A549 (cell line): ENCODE data around the gene AIMP1. TPM values are rescaled to one million over a fixed set of nuclear protein-coding genes. Genes with fewer than 3 reads are reported as not detected.

Experiments used
- ATAC-seq, 2 experiments: fragments of 200-7000 bp in 1 of 2; fragments of >200 bp in 1 of 2; cut with Nextera tagmentation in 1 of 2; cut with Tn5 transposase in 1 of 2; 3 replicates each; pipeline versions ENCODE4 v1.8.0 to v1.9.1; 2018 to 2020; ENCODE audit warnings: mild to moderate bottlenecking in 1 of 2, moderate library complexity in 1 of 2
- CTCF ChIA-PET: fragments of 300-600 bp; sonication (Branson Sonifier 250); formaldehyde crosslinking; extraction: SDS; loops from one replicate; lab custom pipeline; 2021; ENCODE audit warnings: antibody characterized with exemption, inconsistent platforms; lab: Yijun Ruan, JAX
- POLR2A ChIA-PET: fragments of 350-600 bp; formaldehyde crosslinking; extraction: SDS; loops from one replicate; lab custom pipeline; 2021; ENCODE audit warnings: antibody characterized with exemption, inconsistent platforms; lab: Yijun Ruan, JAX
- DNase-seq, 2 experiments: peaks; one replicate each; pipeline versions ENCODE4 v3.0.0 to v3.0.0-alpha.2; 2011 to 2016; ENCODE audit warnings: low read depth in 1 of 2, low spot score in 1 of 2
- FAIRE-seq: peaks from 2 replicates; lab custom pipeline; 2011; peaks lifted over from hg19 to GRCh38; lab: Jason Lieb, UNC
- H3K27ac ChIP-seq, 2 experiments: fragments of >200 bp; sonication (Bioruptor Twin); formaldehyde crosslinking; 3 replicates each; pipeline ENCODE4 v1.5.1; 2016 to 2017
- H3K4me1 ChIP-seq: fragments of >200 bp; sonication (Bioruptor Twin); formaldehyde crosslinking; 3 replicates; pipeline ENCODE4 v1.6.1; 2016
- H3K4me2 ChIP-seq: fragments of >200 bp; sonication (Bioruptor Twin); formaldehyde crosslinking; 3 replicates; pipeline ENCODE4 v1.6.1; 2016
- H3K4me3 ChIP-seq: fragments of >200 bp; sonication (Bioruptor Twin); formaldehyde crosslinking; 3 replicates; pipeline ENCODE4 v1.5.1; 2016
- H3K9me3 ChIP-seq: fragments of >200 bp; sonication (Bioruptor Twin); formaldehyde crosslinking; 3 replicates; pipeline ENCODE4 v1.6.1; 2016
- ATOH8 ChIP-seq: fragments of 250-450 bp; sonication (Bioruptor Pico); IDR thresholded peaks from 2 replicates; pipeline ENCODE4 v1.5.0; 2020; ENCODE audit warnings: low read depth, mild to moderate bottlenecking, moderate library complexity
- BCL3 ChIP-seq: fragments of >200 bp; sonication (Bioruptor Twin); formaldehyde crosslinking; IDR thresholded peaks from 3 replicates; pipeline ENCODE4 v1.6.1; 2016
- CBX2 ChIP-seq: fragments of 200-600 bp; sonication (generic); IDR thresholded peaks from 2 replicates; pipeline ENCODE4 v1.6.1; 2016; ENCODE audit warnings: low read depth, mild to moderate bottlenecking, borderline replicate concordance
- CHD2 ChIP-seq: fragments of 150-350 bp; IDR thresholded peaks from 2 replicates; pipeline ENCODE4 v1.6.1; 2014; ENCODE audit warnings: low read length; ENCODE audit not compliant: partially characterized antibody
- CHD4 ChIP-seq: fragments of 200-600 bp; sonication (generic); IDR thresholded peaks from 2 replicates; pipeline ENCODE4 v1.6.1; 2016; ENCODE audit warnings: antibody characterized with exemption, mild to moderate bottlenecking, borderline replicate concordance
- CTCF ChIP-seq: fragments of >200 bp; sonication (Bioruptor Twin); formaldehyde crosslinking; IDR thresholded peaks from 3 replicates; pipeline ENCODE4 v1.5.1; 2016
- E2F6 ChIP-seq: IDR thresholded peaks from 2 replicates; pipeline ENCODE4 v1.6.1; 2012; ENCODE audit warnings: low read depth, borderline replicate concordance
- EHF ChIP-seq: fragments of 250-450 bp; sonication (Bioruptor Pico); IDR thresholded peaks from 2 replicates; pipeline ENCODE4 v1.5.0; 2020; ENCODE audit warnings: mild to moderate bottlenecking
- ESRRA ChIP-seq: fragments of 150-350 bp; IDR thresholded peaks from 2 replicates; pipeline ENCODE4 v1.6.1; 2014; ENCODE audit warnings: mild to moderate bottlenecking, low read length, borderline replicate concordance
- FOSL2 ChIP-seq, 2 experiments: fragments of 450-650 bp in 1 of 2; fragments of >200 bp in 1 of 2; sonication (Bioruptor Twin) in 1 of 2; formaldehyde crosslinking; IDR thresholded peaks; 2 replicates each; pipeline versions ENCODE4 v1.5.0 to v1.6.1; 2016 to 2020; ENCODE audit warnings: mild to moderate bottlenecking in 1 of 2, moderate library complexity in 1 of 2
- FOXS1 ChIP-seq: fragments of 250-450 bp; sonication (Bioruptor Pico); IDR thresholded peaks from 2 replicates; pipeline ENCODE4 v1.5.0; 2020; ENCODE audit warnings: mild to moderate bottlenecking, moderate library complexity
- HDAC2 ChIP-seq: fragments of 200-600 bp; sonication (generic); IDR thresholded peaks from 2 replicates; pipeline ENCODE4 v1.6.1; 2016
- HOXB13 ChIP-seq: fragments of 250-450 bp; sonication (Bioruptor Pico); IDR thresholded peaks from 2 replicates; pipeline ENCODE4 v1.5.0; 2020; ENCODE audit warnings: low read depth, mild to moderate bottlenecking, moderate library complexity
- HOXB5 ChIP-seq: fragments of 250-450 bp; sonication (Bioruptor Pico); IDR thresholded peaks from 2 replicates; pipeline ENCODE4 v1.5.0; 2020; ENCODE audit warnings: mild to moderate bottlenecking, moderate library complexity
- JUN ChIP-seq, 2 experiments: fragments of >200 bp; sonication (Bioruptor Twin); formaldehyde crosslinking; IDR thresholded peaks; 2 replicates in 1 of 2; 3 replicates in 1 of 2; pipeline ENCODE4 v1.6.1; 2016 to 2017
- JUNB ChIP-seq: fragments of >200 bp; sonication (Bioruptor Twin); formaldehyde crosslinking; IDR thresholded peaks from 2 replicates; pipeline ENCODE4 v1.6.1; 2016
- KDM1A ChIP-seq: fragments of 200-600 bp; sonication (generic); IDR thresholded peaks from 2 replicates; pipeline ENCODE4 v1.6.1; 2016; ENCODE audit warnings: low read depth, mild to moderate bottlenecking
- MAFK ChIP-seq: fragments of 450-650 bp; IDR thresholded peaks from 2 replicates; pipeline ENCODE4 v1.6.1; 2014; ENCODE audit not compliant: partially characterized antibody
- MAZ ChIP-seq: fragments of 150-350 bp; IDR thresholded peaks from 2 replicates; pipeline ENCODE4 v1.6.1; 2014; ENCODE audit warnings: antibody characterized with exemption, low read depth, low read length, borderline replicate concordance
- NR3C1 ChIP-seq: fragments of >200 bp; sonication (Bioruptor Twin); formaldehyde crosslinking; IDR thresholded peaks from 3 replicates; pipeline ENCODE4 v1.6.1; 2017
- POLR2AphosphoS2 ChIP-seq: conservative IDR thresholded peaks from 2 replicates; pipeline ENCODE4 v1.6.1; 2012; ENCODE audit warnings: low read length, improper control_type of control experiment, inconsistent platforms
- RARB ChIP-seq: fragments of 250-450 bp; sonication (Bioruptor Pico); IDR thresholded peaks from 2 replicates; pipeline ENCODE4 v1.8.0; 2021; ENCODE audit warnings: mild to moderate bottlenecking, moderate library complexity
- RCOR1 ChIP-seq: fragments of 150-350 bp; IDR thresholded peaks from 2 replicates; pipeline ENCODE4 v1.6.1; 2014; ENCODE audit warnings: antibody characterized with exemption, low read length, low read depth
- RNF2 ChIP-seq: fragments of 200-600 bp; sonication (generic); IDR thresholded peaks from 2 replicates; pipeline ENCODE4 v1.6.1; 2016; ENCODE audit warnings: low read depth, mild to moderate bottlenecking, antibody characterized with exemption, moderate library complexity, borderline replicate concordance
- SREBF2 ChIP-seq: fragments of 450-650 bp; IDR thresholded peaks from 2 replicates; pipeline ENCODE4 v1.6.1; 2014; ENCODE audit warnings: mild to moderate bottlenecking, moderate library complexity
- TFCP2L1 ChIP-seq: fragments of 250-450 bp; sonication (Bioruptor Pico); IDR thresholded peaks from 2 replicates; pipeline ENCODE4 v1.5.0; 2021; ENCODE audit warnings: mild to moderate bottlenecking
- TP53 ChIP-seq: fragments of 250-450 bp; sonication (Bioruptor Pico); IDR thresholded peaks from 2 replicates; pipeline ENCODE4 v1.5.0; 2021; ENCODE audit warnings: mild to moderate bottlenecking, moderate library complexity
- ZNF302 ChIP-seq: fragments of 250-450 bp; sonication (Bioruptor Pico); IDR thresholded peaks from 2 replicates; pipeline ENCODE4 v1.9.0; 2021; ENCODE audit warnings: inconsistent platforms, mild to moderate bottlenecking, moderate library complexity
- WGBS: methylation state at CpG from one replicate; pipeline ENCODE4 v1.1.6; 2017; ENCODE audit errors: missing lambda C conversion rate; 5-methylcytosine and 5-hydroxymethylcytosine counted together
- polyA plus RNA-seq, 4 experiments: library from polyadenylated mRNA; depleted of rRNA in 3 of 4; stranded (reverse); fragments of >200 nt; fragmentation: RNase III in 1 of 4; extraction: RNeasy Plus Mini Kit Qiagen cat#74134 plus additional on column Dnase treatment in 1 of 4; gene quantifications; 2 replicates in 3 of 4; 3 replicates in 1 of 4; pipeline ENCODE4 v1.2.3, GENCODE V29; 2011 to 2017

The AIMP1 gene
- polyA plus RNA-seq, 2 of the 4 experiments (the other 2 are of a cell fraction): 35.6 to 70.7 TPM

- H3K27ac ChIP-seq: no peak overlapping the region
- peaks cover 6% of the 10 kb centered on the region for H3K4me1 ChIP-seq
- no peak for TF ChIP-seq HOXB13 (CRISPR knock-in tag)
- no peak for TF ChIP-seq EHF (CRISPR knock-in tag)
- TF ChIP-seq ATOH8 (CRISPR knock-in tag): no peak
- TF ChIP-seq FOSL2 (IDR thresholded peaks at IDR 0.05): no peak
- no peak for TF ChIP-seq FOSL2 (CRISPR knock-in tag; IDR thresholded peaks at IDR 0.05)
- TF ChIP-seq TP53: no peak
- no peak for TF ChIP-seq CTCF
- no peak for TF ChIP-seq MAFK
- TF ChIP-seq SREBF2: no peak
- TF ChIP-seq CHD2: no peak
- no peak for TF ChIP-seq NR3C1
- TF ChIP-seq KDM1A: no peak
- TF ChIP-seq E2F6: no peak
- H3K4me2 ChIP-seq: no peak overlapping the region
- CTCF ChIA-PET: no interaction called here
- POLR2A ChIA-PET: no interaction called here
- no peak for FAIRE-seq
- WGBS: 78% methylated on average over 2 of the region's 2 CpGs
- no peak for DNase-seq
- ATAC-seq: no peak
- H3K4me3 ChIP-seq: no peak overlapping the region
- H3K9me3 ChIP-seq: no peaks in the 10 kb centered on the region
Observed at GRCh38 chr4:106269711-106270110, 46.6 kb upstream of the AIMP1 start.

- H3K4me3 ChIP-seq: no peak overlapping the region
- FAIRE-seq: no peak
- H3K9me3 ChIP-seq: no peaks in the 10 kb centered on the region
- CTCF ChIA-PET: no interaction called here
- WGBS: 89% methylated on average over 1 of the region's 1 CpG
- no peak for TF ChIP-seq ZNF302 (CRISPR knock-in tag)
- TF ChIP-seq TP53: no peak
- no peak for TF ChIP-seq CBX2
- no peak for TF ChIP-seq HOXB5
- TF ChIP-seq RNF2: no peak
- TF ChIP-seq MAFK: no peak
- TF ChIP-seq ESRRA: no peak
- no peak for ATAC-seq
- POLR2A ChIA-PET: no interaction called here
- no peaks in the 10 kb centered on the region for H3K4me1 ChIP-seq
- no peak for DNase-seq
- no peak overlapping the region for H3K4me2 ChIP-seq
- no peak overlapping the region for H3K27ac ChIP-seq
Observed at GRCh38 chr4:106270736-106271135, 45.6 kb upstream of the AIMP1 start.

GRCh38 chr4:106273831-106274230, 42.5 kb upstream of the AIMP1 start:
- no peak overlapping the region for H3K4me3 ChIP-seq
- CTCF ChIA-PET: interaction anchor here (0.6 kb wide), 1 partner anchor 227 kb away, joined by 3 read pairs; no protein-coding TSS in a partner anchor
- H3K27ac ChIP-seq: no peak overlapping the region
- H3K4me1 ChIP-seq: no peaks in the 10 kb centered on the region
- FAIRE-seq (no peak), DNase-seq (no peak), ATAC-seq (no peak)
- no peak overlapping the region for H3K4me2 ChIP-seq
- WGBS: 80% methylated on average over 2 of the region's 2 CpGs
- TF ChIP-seq FOXS1 (CRISPR knock-in tag) (no peak), RARB (no peak), JUN (IDR thresholded peaks at IDR 0.05) (no peak), TFCP2L1 (CRISPR knock-in tag) (no peak), HDAC2 (no peak), POLR2AphosphoS2 (no peak), RCOR1 (no peak), BCL3 (no peak), MAZ (no peak), JUNB (no peak), TP53 (no peak), EHF (CRISPR knock-in tag) (no peak), CHD4 (no peak), CHD2 (no peak)
- no peaks in the 10 kb centered on the region for H3K9me3 ChIP-seq
- POLR2A ChIA-PET: no interaction called here
